Activated CD8-positive, alpha-beta T cell treated with anti-CD3 and anti-CD28 coated beads for 36 hours (primary cell): ENCODE measurements around the gene APPL2. TPM values are rescaled to one million over a fixed set of nuclear protein-coding genes. Genes with fewer than 3 reads are reported as not detected.

Source experiments
- ATAC-seq: fragments of 200-7000 bp; cut with Tn5 transposase; one replicate; pipeline ENCODE4 v1.10.0; 2021; ENCODE audit warnings: mild to moderate bottlenecking, moderate library complexity
- CTCF ChIA-PET: fragments of 350-600 bp; sonication (Branson Sonifier 250); formaldehyde crosslinking; loops from one replicate; lab custom pipeline; 2021; ENCODE audit warnings: antibody characterized with exemption; lab: Charles Lee
- POLR2A ChIA-PET: fragments of 350-600 bp; sonication (Branson Sonifier 250); formaldehyde crosslinking; loops from one replicate; lab custom pipeline; 2021; ENCODE audit warnings: antibody characterized with exemption; lab: Charles Lee
- DNase-seq: peaks from one replicate; pipeline ENCODE4 v3.0.0-alpha.2; 2020
- H3K27ac Mint-ChIP-seq: one replicate; pipeline ENCODE4 v1.8.0; 2021; ENCODE audit warnings: mild to moderate bottlenecking, mixed read lengths
- H3K27me3 Mint-ChIP-seq: one replicate; pipeline ENCODE4 v1.8.0; 2021; ENCODE audit warnings: mixed read lengths
- H3K36me3 Mint-ChIP-seq: one replicate; pipeline ENCODE4 v1.8.0; 2021; ENCODE audit warnings: low read depth, mixed read lengths
- H3K4me1 Mint-ChIP-seq: one replicate; pipeline ENCODE4 v1.8.0; 2021; ENCODE audit warnings: low read depth, mixed read lengths
- H3K4me3 Mint-ChIP-seq: one replicate; pipeline ENCODE4 v1.8.0; 2021; ENCODE audit warnings: mild to moderate bottlenecking, moderate library complexity, mixed read lengths
- H3K9me3 Mint-ChIP-seq: one replicate; pipeline ENCODE4 v1.8.0; 2021; ENCODE audit warnings: mixed read lengths
- intact Hi-C: fragments of 100-400 bp; cut with micrococcal nuclease; formaldehyde crosslinking; loops from one replicate; pipeline ENCODE4 v1.10.0; 2022
- total RNA-seq, 2 experiments: library from RNA; stranded (reverse); gene quantifications; one replicate each; pipeline ENCODE4 v1.2.3, GENCODE V29; 2021
- TF ChIP-seq, protein P1 (sequence below): fragments of 200-600 bp; IDR thresholded peaks from one replicate; pipeline ENCODE4 v1.8.0; 2022; ENCODE audit warnings: antibody characterized with exemption, mild to moderate bottlenecking

Gene APPL2
- total RNA-seq, 2 experiments from 2014 or later: 14.5 to 15.8 TPM

- intact Hi-C loops: no loop called here
- TF ChIP-seq, protein P1, sequence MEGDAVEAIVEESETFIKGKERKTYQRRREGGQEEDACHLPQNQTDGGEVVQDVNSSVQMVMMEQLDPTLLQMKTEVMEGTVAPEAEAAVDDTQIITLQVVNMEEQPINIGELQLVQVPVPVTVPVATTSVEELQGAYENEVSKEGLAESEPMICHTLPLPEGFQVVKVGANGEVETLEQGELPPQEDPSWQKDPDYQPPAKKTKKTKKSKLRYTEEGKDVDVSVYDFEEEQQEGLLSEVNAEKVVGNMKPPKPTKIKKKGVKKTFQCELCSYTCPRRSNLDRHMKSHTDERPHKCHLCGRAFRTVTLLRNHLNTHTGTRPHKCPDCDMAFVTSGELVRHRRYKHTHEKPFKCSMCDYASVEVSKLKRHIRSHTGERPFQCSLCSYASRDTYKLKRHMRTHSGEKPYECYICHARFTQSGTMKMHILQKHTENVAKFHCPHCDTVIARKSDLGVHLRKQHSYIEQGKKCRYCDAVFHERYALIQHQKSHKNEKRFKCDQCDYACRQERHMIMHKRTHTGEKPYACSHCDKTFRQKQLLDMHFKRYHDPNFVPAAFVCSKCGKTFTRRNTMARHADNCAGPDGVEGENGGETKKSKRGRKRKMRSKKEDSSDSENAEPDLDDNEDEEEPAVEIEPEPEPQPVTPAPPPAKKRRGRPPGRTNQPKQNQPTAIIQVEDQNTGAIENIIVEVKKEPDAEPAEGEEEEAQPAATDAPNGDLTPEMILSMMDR: no peak
- no peak for ATAC-seq
- ChIA-PET POLR2A (interaction anchor here (1.3 kb wide), 1 partner anchor 13 kb away, joined by 3 read pairs; no protein-coding TSS in a partner anchor), CTCF (no interaction called here)
- no peaks in the 10 kb centered on the region for H3K27me3 Mint-ChIP-seq
- peak overlapping the region; percentile 64 for H3K27ac Mint-ChIP-seq
- no peak for DNase-seq
- H3K4me3 Mint-ChIP-seq: no peak overlapping the region
- peaks cover 18% of the 10 kb centered on the region for H3K36me3 Mint-ChIP-seq
- H3K4me1 Mint-ChIP-seq: no peaks in the 10 kb centered on the region
- H3K9me3 Mint-ChIP-seq: no peaks in the 10 kb centered on the region
Measured at GRCh38 chr12:105171691-105172436, 64.1 kb downstream of the APPL2 start.

DNA sequence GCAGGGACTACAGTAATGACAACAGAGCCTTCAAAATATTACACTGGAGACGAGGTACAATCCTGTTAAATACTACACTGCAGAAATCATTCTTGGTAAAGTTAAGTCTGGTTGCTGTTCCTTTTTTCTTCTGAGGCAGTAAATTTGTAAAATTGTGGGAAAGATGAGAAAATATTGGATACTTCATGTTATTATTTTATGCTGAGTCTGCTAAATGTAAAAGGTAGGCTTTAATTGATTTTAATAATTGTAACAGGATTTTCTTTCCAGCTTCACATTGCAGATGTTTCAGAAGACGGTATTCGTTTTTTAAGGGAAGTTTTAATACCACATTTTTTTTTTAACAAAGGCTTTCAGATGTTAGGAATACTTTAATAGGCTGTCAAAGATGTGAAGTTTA lies 65.8 kb downstream of the APPL2 start:
- ChIA-PET POLR2A (interaction anchor here (0.7 kb wide), 1 partner anchor 11 kb away, joined by 3 read pairs; no protein-coding TSS in a partner anchor), CTCF (no interaction called here)
- no peak overlapping the region for H3K4me3 Mint-ChIP-seq
- no peak for ATAC-seq
- TF ChIP-seq, protein P1: no peak
- peaks cover 16% of the 10 kb centered on the region for H3K36me3 Mint-ChIP-seq
- no peaks in the 10 kb centered on the region for H3K27me3 Mint-ChIP-seq
- intact Hi-C loops: no loop called here
- no peak overlapping the region for H3K27ac Mint-ChIP-seq
- no peaks in the 10 kb centered on the region for H3K4me1 Mint-ChIP-seq
- H3K9me3 Mint-ChIP-seq: no peaks in the 10 kb centered on the region
- DNase-seq: no peak

DNA sequence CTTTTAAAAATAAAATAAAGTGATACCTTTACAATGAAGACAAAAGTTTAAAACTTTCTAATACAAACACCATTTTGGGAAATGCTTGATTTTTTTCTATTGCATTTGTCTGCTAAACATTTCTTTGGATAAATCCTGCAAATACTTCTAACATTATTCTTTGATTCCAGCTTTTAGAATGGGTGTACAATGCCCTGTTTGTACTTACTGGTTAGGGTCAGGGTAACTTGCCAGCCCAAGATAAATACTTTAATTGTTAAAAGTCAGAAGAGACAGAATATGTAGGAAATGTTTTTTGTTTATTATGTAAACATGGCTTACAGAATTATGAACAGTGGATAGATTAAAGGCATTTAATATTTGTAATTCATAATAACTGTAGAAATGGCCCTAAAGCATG lies 68.0 kb downstream of the APPL2 start:
- no peak overlapping the region for H3K4me3 Mint-ChIP-seq
- no peaks in the 10 kb centered on the region for H3K4me1 Mint-ChIP-seq
- H3K9me3 Mint-ChIP-seq: no peaks in the 10 kb centered on the region
- DNase-seq: no peak
- no peak for ATAC-seq
- ChIA-PET CTCF (interaction anchor here (0.7 kb wide), 1 partner anchor 47 kb away, joined by 3 read pairs; no protein-coding TSS in a partner anchor), POLR2A (no interaction called here)
- TF ChIP-seq, protein P1: no peak
- no peak overlapping the region for H3K27ac Mint-ChIP-seq
- H3K27me3 Mint-ChIP-seq: no peaks in the 10 kb centered on the region
- intact Hi-C loops: no loop called here
- peaks cover 13% of the 10 kb centered on the region for H3K36me3 Mint-ChIP-seq

DNA sequence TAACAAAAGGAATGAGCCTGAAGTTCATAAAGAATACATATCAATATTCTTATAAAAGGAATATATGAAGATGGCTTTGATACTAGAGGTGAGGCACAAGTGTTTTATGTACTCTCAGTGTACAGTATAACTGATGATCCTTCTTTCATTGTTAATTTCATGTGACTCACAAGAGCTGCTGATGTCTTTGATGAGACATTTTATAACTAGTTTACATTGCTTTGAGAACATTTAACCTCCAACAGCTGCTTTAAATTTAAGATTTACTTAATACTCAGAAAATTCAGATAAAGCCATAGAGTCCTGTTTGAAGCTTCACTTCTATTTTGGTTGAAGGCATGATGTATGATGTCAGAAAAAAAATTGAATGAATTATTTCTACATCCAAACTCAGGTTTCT lies 68.6 kb downstream of the APPL2 start:
- H3K9me3 Mint-ChIP-seq: no peaks in the 10 kb centered on the region
- H3K4me3 Mint-ChIP-seq: no peak overlapping the region
- ChIA-PET CTCF (interaction anchor here (0.7 kb wide), 1 partner anchor 47 kb away, joined by 3 read pairs; no protein-coding TSS in a partner anchor), POLR2A (no interaction called here)
- peaks cover 12% of the 10 kb centered on the region for H3K36me3 Mint-ChIP-seq
- ATAC-seq (no peak), DNase-seq (no peak)
- intact Hi-C loops: no loop called here
- H3K27me3 Mint-ChIP-seq: no peaks in the 10 kb centered on the region
- no peaks in the 10 kb centered on the region for H3K4me1 Mint-ChIP-seq
- TF ChIP-seq, protein P1: no peak
- H3K27ac Mint-ChIP-seq: no peak overlapping the region

- ChIA-PET CTCF (no interaction called here), POLR2A (no interaction called here)
- H3K4me3 Mint-ChIP-seq: no peak overlapping the region
- intact Hi-C loops: no loop called here
- DNase-seq (no peak), ATAC-seq (no peak)
- peaks cover 16% of the 10 kb centered on the region for H3K36me3 Mint-ChIP-seq
- TF ChIP-seq, protein P1: no peak
- H3K4me1 Mint-ChIP-seq: no peaks in the 10 kb centered on the region
- H3K9me3 Mint-ChIP-seq: no peaks in the 10 kb centered on the region
- no peak overlapping the region for H3K27ac Mint-ChIP-seq
- H3K27me3 Mint-ChIP-seq: no peaks in the 10 kb centered on the region
Measured at GRCh38 chr12:105166736-105167135, 69.2 kb downstream of the APPL2 start.
